ENCODE results near the gene ZBTB7C.

The ZBTB7C gene

DNA sequence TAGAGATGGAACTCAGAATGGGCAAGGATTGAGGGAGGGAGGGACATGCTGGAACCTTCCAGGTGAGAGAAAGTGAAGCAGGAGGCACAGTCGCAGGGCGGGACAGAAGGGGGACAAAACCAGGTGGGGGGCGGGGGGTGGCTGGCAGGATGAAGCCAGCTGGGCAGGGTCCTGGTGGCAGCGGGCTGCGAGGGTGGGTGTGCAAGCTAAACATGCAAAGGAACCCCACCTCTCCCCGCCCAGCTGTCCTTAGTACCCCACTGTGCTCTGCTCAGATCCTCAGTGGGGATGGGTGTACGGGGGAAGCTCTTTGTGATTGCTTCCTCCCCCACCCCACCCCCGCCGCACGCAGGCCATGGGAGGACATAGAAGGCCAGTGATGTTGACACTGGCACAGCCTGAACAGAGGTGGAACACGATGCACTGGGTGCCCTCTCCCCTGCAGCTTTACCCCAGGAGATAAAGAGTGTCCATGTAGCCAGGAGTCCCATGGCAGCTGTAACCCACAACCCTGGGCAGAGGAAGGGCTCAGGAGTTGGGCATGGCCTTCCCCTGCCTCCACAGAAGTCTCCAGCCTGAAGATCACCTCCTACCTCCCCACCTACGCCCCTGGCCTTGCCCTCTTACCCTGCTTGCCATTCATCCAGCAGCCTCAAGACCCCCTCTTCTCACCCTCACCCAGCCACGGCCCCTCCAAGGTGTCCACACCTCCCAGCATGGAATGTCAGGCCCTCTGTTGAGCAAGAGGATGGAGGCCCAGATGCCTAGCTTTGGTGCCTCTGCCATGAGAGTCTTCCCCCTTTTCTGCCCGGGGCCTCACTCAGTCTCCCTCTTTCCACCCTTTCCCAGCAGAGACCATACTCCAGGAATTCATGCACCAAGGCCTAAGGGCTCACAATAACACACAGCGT, 206.6 kb downstream of the ZBTB7C start:
- no peaks in the 10 kb centered on the region for H3K36me3 ChIP-seq (ENCODE audit: insufficient read depth, low read length)
- H3K4me1 ChIP-seq (ENCODE audit: insufficient read depth, low read length), result no peaks in the 10 kb centered on the region
- H3K9ac ChIP-seq (ENCODE audit: low read length), result no peak overlapping the region
- no peak overlapping the region for H3K27ac ChIP-seq (ENCODE audit: low read depth, low read length)
- no peak overlapping the region for H3K4me3 ChIP-seq (ENCODE audit: low read depth in 1 of 2, low read length in 2 of 2)
- H3K27me3 ChIP-seq (ENCODE audit: control insufficient read depth in 1 of 2, insufficient read depth in 2 of 2, low read length in 2 of 2), result no peaks in the 10 kb centered on the region
- no peaks in the 10 kb centered on the region for H3K9me3 ChIP-seq (ENCODE audit: low read length)

DNA sequence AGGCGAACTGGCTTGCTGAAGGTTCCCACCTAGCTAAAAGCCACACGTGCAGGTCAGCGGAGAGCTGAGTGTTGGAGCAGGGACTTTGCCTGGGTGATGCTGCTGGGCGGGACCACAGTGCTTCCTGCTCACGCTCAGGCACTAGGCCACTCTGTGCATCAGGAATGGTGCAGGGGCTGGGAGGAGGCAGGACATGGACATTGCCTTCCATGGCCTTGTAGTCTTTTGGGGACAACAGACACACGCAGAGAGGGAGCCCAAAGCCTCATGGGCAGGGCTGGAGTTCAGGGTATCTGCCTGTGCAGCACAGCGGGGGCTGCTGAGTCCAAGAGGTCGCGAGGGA, 207.2 kb downstream of the ZBTB7C start:
- Histone ChIP-seq H3K36me3 (ENCODE audit: insufficient read depth, low read length) (no peaks in the 10 kb centered on the region), H3K4me1 (ENCODE audit: insufficient read depth, low read length) (no peaks in the 10 kb centered on the region), H3K27ac (ENCODE audit: low read depth, low read length) (no peak overlapping the region), H3K4me3 (ENCODE audit: low read depth in 1 of 2, low read length in 2 of 2) (no peak overlapping the region), H3K9me3 (ENCODE audit: low read length) (no peaks in the 10 kb centered on the region), H3K27me3 (ENCODE audit: control insufficient read depth in 1 of 2, insufficient read depth in 2 of 2, low read length in 2 of 2) (no peaks in the 10 kb centered on the region), H3K9ac (ENCODE audit: low read length) (no peak overlapping the region)

DNA sequence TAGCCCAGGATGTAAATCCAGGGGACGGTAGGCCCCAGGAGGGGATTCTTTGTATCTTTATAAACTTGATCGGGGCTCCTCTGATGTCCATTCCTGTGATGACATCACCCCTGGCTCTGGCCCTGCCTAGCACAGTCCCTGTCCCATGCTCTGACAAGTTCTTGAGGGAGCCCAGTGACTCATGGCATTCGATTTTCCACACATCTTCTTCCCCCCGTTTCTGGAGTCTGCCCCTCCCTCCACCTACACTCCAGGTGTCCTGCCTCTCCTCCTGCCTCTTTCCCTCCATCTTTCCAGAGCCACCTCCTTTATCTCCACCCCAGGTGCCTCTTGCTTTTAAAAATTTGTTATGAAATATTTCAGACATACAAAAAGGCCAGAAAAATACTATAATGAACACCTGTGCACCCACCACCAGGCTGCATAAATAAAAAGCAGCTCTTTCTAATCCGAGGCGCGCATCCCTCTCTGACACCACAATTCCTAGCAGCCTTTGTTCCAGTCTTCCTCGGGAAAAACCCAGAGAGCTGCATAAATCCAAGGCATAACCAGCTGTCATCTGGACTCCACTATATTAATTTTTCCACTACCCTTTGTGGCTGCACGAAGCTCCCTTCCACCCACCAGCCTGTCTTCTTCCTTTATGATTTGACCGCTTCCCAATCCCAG, 207.7 kb downstream of the ZBTB7C start:
- no peaks in the 10 kb centered on the region for H3K4me1 ChIP-seq (ENCODE audit: insufficient read depth, low read length)
- H3K27me3 ChIP-seq (ENCODE audit: control insufficient read depth in 1 of 2, insufficient read depth in 2 of 2, low read length in 2 of 2), result no peaks in the 10 kb centered on the region
- H3K9me3 ChIP-seq (ENCODE audit: low read length), result no peaks in the 10 kb centered on the region
- no peak overlapping the region for H3K27ac ChIP-seq (ENCODE audit: low read depth, low read length)
- H3K4me3 ChIP-seq (ENCODE audit: low read depth in 1 of 2, low read length in 2 of 2), result no peak overlapping the region
- no peaks in the 10 kb centered on the region for H3K36me3 ChIP-seq (ENCODE audit: insufficient read depth, low read length)
- no peak overlapping the region for H3K9ac ChIP-seq (ENCODE audit: low read length)

DNA sequence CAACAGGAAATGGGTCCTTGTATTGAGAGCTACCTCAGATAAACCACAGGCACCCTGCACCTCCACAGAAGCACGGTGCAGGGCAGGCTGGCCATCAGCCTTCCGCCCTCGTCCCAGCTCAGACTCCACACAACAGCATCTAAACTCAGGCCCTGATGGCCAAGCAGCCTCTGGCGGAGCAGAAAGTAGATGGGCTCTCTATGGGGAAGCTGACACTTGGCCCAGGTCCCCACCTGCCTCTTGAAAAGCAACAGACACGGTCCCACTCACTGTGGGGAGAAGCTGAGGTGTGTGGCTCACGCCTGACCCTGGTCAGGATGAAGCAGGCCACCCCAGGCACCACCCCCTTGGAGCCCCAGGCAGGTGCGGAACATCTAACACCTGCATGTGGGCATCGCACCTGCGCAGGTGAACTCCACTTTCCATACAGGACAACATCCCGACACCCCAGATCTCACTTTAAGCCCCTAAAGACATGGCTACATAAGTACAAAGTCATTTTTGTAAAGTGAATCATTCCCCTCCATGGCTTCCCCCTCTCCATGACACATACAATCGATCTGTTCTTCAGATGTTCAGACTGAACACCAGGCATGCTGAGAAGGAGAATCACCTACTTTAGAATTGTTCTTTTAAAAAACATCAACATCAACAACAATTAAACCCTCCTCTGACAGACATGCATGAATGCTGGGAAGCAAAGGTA, 208.4 kb downstream of the ZBTB7C start:
- Histone ChIP-seq H3K27ac (ENCODE audit: low read depth, low read length) (no peak overlapping the region), H3K9me3 (ENCODE audit: low read length) (no peaks in the 10 kb centered on the region), H3K36me3 (ENCODE audit: insufficient read depth, low read length) (no peaks in the 10 kb centered on the region), H3K4me1 (ENCODE audit: insufficient read depth, low read length) (no peaks in the 10 kb centered on the region), H3K27me3 (ENCODE audit: control insufficient read depth in 1 of 2, insufficient read depth in 2 of 2, low read length in 2 of 2) (no peaks in the 10 kb centered on the region), H3K4me3 (ENCODE audit: low read depth in 1 of 2, low read length in 2 of 2) (no peak overlapping the region), H3K9ac (ENCODE audit: low read length) (no peak overlapping the region)

- Histone ChIP-seq H3K27ac (ENCODE audit: low read depth, low read length) (no peak overlapping the region), H3K36me3 (ENCODE audit: insufficient read depth, low read length) (no peaks in the 10 kb centered on the region), H3K4me1 (ENCODE audit: insufficient read depth, low read length) (peaks cover 3% of the 10 kb centered on the region), H3K4me3 (ENCODE audit: low read depth in 1 of 2, low read length in 2 of 2) (no peak overlapping the region), H3K9ac (ENCODE audit: low read length) (no peak overlapping the region), H3K9me3 (ENCODE audit: low read length) (no peaks in the 10 kb centered on the region), H3K27me3 (ENCODE audit: control insufficient read depth in 1 of 2, insufficient read depth in 2 of 2, low read length in 2 of 2) (no peaks in the 10 kb centered on the region)
Measured at GRCh38 chr18:48199399-48199798, 209.8 kb downstream of the ZBTB7C start.

DNA sequence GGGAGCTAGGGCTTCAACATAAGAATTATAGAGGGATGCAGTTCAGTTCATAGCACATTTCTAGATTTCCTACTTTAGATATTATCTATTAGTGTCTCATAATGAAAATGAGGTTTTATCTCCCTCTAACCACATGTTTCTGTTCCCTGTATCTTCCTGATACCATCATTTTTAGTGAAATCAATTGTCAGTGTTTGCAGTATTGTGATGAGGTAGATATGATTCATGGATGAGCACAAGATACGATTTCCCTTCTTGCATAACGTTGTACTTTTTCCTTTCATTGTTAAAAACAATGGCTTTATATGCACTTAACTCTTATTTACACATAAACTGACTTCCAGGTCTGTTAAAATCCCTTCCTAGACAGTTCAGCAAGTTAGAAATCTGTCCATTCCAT, 211.4 kb downstream of the ZBTB7C start:
- Histone ChIP-seq H3K27ac (ENCODE audit: low read depth, low read length) (no peak overlapping the region), H3K27me3 (ENCODE audit: control insufficient read depth in 1 of 2, insufficient read depth in 2 of 2, low read length in 2 of 2) (no peaks in the 10 kb centered on the region), H3K9me3 (ENCODE audit: low read length) (no peaks in the 10 kb centered on the region), H3K36me3 (ENCODE audit: insufficient read depth, low read length) (no peaks in the 10 kb centered on the region), H3K4me1 (ENCODE audit: insufficient read depth, low read length) (peaks cover 12% of the 10 kb centered on the region), H3K9ac (ENCODE audit: low read length) (no peak overlapping the region), H3K4me3 (ENCODE audit: low read depth in 1 of 2, low read length in 2 of 2) (no peak overlapping the region)

DNA sequence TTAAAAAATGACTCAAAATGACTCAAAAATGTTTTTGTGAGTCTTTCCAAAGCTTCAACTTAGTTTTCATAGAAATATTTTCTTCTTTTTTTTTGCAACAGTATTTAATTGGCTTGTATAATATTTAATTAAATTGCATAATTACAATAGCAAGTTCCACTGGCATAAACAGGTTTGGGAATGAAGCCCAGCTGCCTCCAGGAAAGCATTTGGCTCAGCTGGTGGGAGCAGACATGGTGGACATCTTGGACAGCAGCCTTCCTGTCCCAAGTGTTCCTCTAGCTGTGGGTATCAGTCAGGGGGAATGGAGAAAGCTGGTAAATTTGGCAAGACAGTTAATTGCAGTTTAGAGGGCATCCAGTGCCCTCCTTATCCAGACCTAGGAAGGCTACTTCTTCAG, 213.4 kb downstream of the ZBTB7C start:
- Histone ChIP-seq H3K9me3 (ENCODE audit: low read length) (no peaks in the 10 kb centered on the region), H3K27ac (ENCODE audit: low read depth, low read length) (no peak overlapping the region), H3K4me3 (ENCODE audit: low read depth in 1 of 2, low read length in 2 of 2) (no peak overlapping the region), H3K36me3 (ENCODE audit: insufficient read depth, low read length) (no peaks in the 10 kb centered on the region), H3K27me3 (ENCODE audit: control insufficient read depth in 1 of 2, insufficient read depth in 2 of 2, low read length in 2 of 2) (no peaks in the 10 kb centered on the region), H3K4me1 (ENCODE audit: insufficient read depth, low read length) (peaks cover 12% of the 10 kb centered on the region), H3K9ac (ENCODE audit: low read length) (no peak overlapping the region)

DNA sequence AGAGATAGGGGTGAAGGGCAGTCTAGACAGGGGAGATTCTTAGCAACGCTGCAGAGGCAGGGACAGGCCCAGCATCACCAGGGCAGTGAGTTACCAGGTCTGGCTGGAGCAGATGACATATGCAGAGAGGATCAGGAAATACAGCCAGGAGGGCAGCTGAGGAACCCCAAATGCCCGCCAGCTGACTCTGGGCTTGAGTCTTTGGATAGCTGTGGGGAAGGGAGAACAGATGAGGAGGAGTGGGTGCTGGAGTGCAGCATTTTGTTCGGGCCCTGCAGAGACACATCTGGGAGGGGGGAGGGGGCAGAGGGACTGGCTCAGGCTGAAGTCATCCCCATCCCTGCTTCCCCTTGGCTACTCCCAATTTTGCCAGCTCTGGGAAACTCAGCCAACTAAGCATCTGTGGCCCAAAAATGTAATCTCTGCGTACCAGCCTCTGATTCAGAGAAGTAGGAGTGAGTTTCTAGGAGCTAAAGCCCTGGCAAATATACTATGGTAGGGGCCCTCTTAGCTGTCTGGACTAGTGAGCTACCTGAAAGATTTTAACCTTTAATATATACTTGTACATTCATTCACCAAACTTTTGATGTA, 214.5 kb downstream of the ZBTB7C start:
- no peaks in the 10 kb centered on the region for H3K27me3 ChIP-seq (ENCODE audit: control insufficient read depth in 1 of 2, insufficient read depth in 2 of 2, low read length in 2 of 2)
- H3K36me3 ChIP-seq (ENCODE audit: insufficient read depth, low read length), result no peaks in the 10 kb centered on the region
- H3K27ac ChIP-seq (ENCODE audit: low read depth, low read length), result no peak overlapping the region
- H3K4me3 ChIP-seq (ENCODE audit: low read depth in 1 of 2, low read length in 2 of 2), result no peak overlapping the region
- H3K9me3 ChIP-seq (ENCODE audit: low read length), result no peaks in the 10 kb centered on the region
- no peak overlapping the region for H3K9ac ChIP-seq (ENCODE audit: low read length)
- H3K4me1 ChIP-seq (ENCODE audit: insufficient read depth, low read length), result peaks cover 12% of the 10 kb centered on the region

GRCh38 chr18:48193521-48194492, 215.4 kb downstream of the ZBTB7C start:
- Histone ChIP-seq H3K27me3 (ENCODE audit: control insufficient read depth in 1 of 2, insufficient read depth in 2 of 2, low read length in 2 of 2) (no peaks in the 10 kb centered on the region), H3K9me3 (ENCODE audit: low read length) (no peaks in the 10 kb centered on the region), H3K9ac (ENCODE audit: low read length) (no peak overlapping the region), H3K36me3 (ENCODE audit: insufficient read depth, low read length) (no peaks in the 10 kb centered on the region), H3K27ac (ENCODE audit: low read depth, low read length) (no peak overlapping the region), H3K4me3 (ENCODE audit: low read depth in 1 of 2, low read length in 2 of 2) (no peak overlapping the region), H3K4me1 (ENCODE audit: insufficient read depth, low read length) (peaks cover 12% of the 10 kb centered on the region)

DNA sequence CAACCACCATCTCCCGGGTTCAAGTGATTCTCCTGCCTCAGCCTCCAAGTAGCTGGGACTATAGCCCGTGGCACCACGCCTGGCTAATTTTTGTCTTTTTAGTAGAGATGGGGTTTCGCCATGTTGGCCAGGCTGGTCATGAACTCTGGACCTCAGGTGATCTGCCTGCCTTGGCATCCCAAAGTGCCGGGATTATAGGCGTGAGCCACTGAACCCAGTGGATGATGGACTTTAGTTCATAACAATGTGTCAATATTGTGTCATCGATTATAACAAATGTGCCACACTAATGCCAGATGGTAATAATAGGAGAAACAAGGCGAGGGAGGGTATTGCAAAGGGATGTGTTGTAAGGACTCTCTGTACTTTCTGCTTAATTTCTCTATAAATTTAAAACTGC, 216.6 kb downstream of the ZBTB7C start:
- H3K4me3 ChIP-seq (ENCODE audit: low read depth in 1 of 2, low read length in 2 of 2), result no peak overlapping the region
- H3K4me1 ChIP-seq (ENCODE audit: insufficient read depth, low read length), result peaks cover 12% of the 10 kb centered on the region
- no peak overlapping the region for H3K27ac ChIP-seq (ENCODE audit: low read depth, low read length)
- H3K36me3 ChIP-seq (ENCODE audit: insufficient read depth, low read length), result no peaks in the 10 kb centered on the region
- H3K27me3 ChIP-seq (ENCODE audit: control insufficient read depth in 1 of 2, insufficient read depth in 2 of 2, low read length in 2 of 2), result no peaks in the 10 kb centered on the region
- no peaks in the 10 kb centered on the region for H3K9me3 ChIP-seq (ENCODE audit: low read length)
- no peak overlapping the region for H3K9ac ChIP-seq (ENCODE audit: low read length)
